OCI-LY3 (cell line): Measurements from ENCODE around the gene GP2.
A peak's percentile ranks its signal among the peaks of the same experiment; 100 is the strongest.

Experiments used
- H2AFZ ChIP-seq: fragments of 200-600, 300-600 bp; shearing (Covaris generic); 2 replicates; pipeline ENCODE4 v1.6.0; 2014; ENCODE audit warnings: antibody characterized with exemption, low read depth, low read length
- H3K27ac ChIP-seq: fragments of 200-600, 300-600 bp; sonication (generic); 2 replicates; pipeline ENCODE4 v1.5.1; 2014; ENCODE audit warnings: mild to moderate bottlenecking, low read length, moderate library complexity, mixed read lengths
- H3K27me3 ChIP-seq: fragments of 200-600, 300-600 bp; sonication (generic); 2 replicates; pipeline ENCODE4 v1.6.1; 2014; ENCODE audit warnings: low read depth, low read length, mixed read lengths
- H3K36me3 ChIP-seq: fragments of 200-600, 300-600 bp; sonication (generic); replicated peaks from 2 replicates; pipeline ENCODE3; 2014; ENCODE audit warnings: low read depth, low read length, mixed read lengths
- H3K4me1 ChIP-seq: fragments of 300-600, 200-600 bp; sonication (generic); 2 replicates; pipeline ENCODE4 v1.6.1; 2014; ENCODE audit warnings: low read length, mixed read lengths
- H3K4me2 ChIP-seq: fragments of 200-600, 300-600 bp; sonication (generic); 2 replicates; pipeline ENCODE4 v1.6.1; 2014; ENCODE audit warnings: low read length, mixed read lengths
- H3K4me3 ChIP-seq: fragments of 300-600, 200-600 bp; sonication (generic); 2 replicates; pipeline ENCODE4 v1.5.1; 2014; ENCODE audit warnings: antibody characterized with exemption, mild to moderate bottlenecking, low read length, moderate library complexity
- H3K79me2 ChIP-seq: fragments of 300-600, 200-600 bp; shearing (Covaris generic); 2 replicates; pipeline ENCODE4 v1.6.1; 2014; ENCODE audit warnings: mild to moderate bottlenecking, low read length, mixed read lengths
- H3K9ac ChIP-seq: fragments of 300-600, 200-600 bp; shearing (Covaris generic); 2 replicates; pipeline ENCODE4 v1.6.0; 2014; ENCODE audit warnings: mild to moderate bottlenecking, low read length, moderate library complexity
- H3K9me3 ChIP-seq: fragments of 200-600, 300-600 bp; shearing (Covaris generic); 2 replicates; pipeline ENCODE4 v1.6.1; 2014; ENCODE audit warnings: low read length, mixed read lengths; ENCODE audit not compliant: insufficient read depth
- H4K20me1 ChIP-seq: fragments of 200-600, 300-600 bp; sonication (generic); 2 replicates; pipeline ENCODE4 v1.6.1; 2016; ENCODE audit warnings: low read length, mixed read lengths; ENCODE audit not compliant: insufficient read depth
- EZH2phosphoT487 ChIP-seq: fragments of 200-600 bp; shearing (Covaris generic); IDR thresholded peaks from 2 replicates; pipeline ENCODE4 v1.6.1; 2018; ENCODE audit warnings: antibody characterized with exemption, mixed run types, low read depth
- TF ChIP-seq, protein P1 (sequence below): fragments of 200-600, 300-600 bp; sonication (generic); IDR thresholded peaks from 2 replicates; pipeline ENCODE4 v1.5.1; 2014; ENCODE audit warnings: antibody characterized with exemption, low read length, low read depth

Gene GP2

DNA sequence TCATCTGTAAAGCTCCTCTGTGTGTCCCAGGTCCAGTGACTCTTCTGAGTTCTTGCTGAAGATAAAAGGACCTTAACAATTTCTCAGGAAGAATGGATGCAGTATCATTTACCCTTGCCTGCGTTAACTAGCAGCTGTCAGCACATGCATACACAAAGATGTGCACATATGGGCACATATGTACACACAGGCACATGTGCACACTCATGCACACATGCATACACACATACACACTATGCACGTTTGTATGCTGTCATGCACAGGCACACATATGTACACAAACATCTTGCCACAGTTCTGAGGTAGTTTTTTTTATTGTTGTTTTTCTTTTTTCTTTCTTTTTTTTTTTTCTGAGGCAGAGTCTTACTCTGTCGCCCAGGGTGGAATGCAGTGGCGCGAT, 24.9 kb downstream of the GP2 start:
- no peak overlapping the region for H3K27ac ChIP-seq
- H3K9me3 ChIP-seq = no peaks in the 10 kb centered on the region
- no peak overlapping the region for H2AFZ ChIP-seq
- H3K27me3 ChIP-seq = peaks cover 58% of the 10 kb centered on the region
- H3K4me2 ChIP-seq = no peak overlapping the region
- no peaks in the 10 kb centered on the region for H4K20me1 ChIP-seq
- TF ChIP-seq, protein P1, sequence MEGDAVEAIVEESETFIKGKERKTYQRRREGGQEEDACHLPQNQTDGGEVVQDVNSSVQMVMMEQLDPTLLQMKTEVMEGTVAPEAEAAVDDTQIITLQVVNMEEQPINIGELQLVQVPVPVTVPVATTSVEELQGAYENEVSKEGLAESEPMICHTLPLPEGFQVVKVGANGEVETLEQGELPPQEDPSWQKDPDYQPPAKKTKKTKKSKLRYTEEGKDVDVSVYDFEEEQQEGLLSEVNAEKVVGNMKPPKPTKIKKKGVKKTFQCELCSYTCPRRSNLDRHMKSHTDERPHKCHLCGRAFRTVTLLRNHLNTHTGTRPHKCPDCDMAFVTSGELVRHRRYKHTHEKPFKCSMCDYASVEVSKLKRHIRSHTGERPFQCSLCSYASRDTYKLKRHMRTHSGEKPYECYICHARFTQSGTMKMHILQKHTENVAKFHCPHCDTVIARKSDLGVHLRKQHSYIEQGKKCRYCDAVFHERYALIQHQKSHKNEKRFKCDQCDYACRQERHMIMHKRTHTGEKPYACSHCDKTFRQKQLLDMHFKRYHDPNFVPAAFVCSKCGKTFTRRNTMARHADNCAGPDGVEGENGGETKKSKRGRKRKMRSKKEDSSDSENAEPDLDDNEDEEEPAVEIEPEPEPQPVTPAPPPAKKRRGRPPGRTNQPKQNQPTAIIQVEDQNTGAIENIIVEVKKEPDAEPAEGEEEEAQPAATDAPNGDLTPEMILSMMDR = no peak
- no peak for TF ChIP-seq EZH2phosphoT487
- no peak overlapping the region for H3K4me3 ChIP-seq
- no peaks in the 10 kb centered on the region for H3K36me3 ChIP-seq
- H3K9ac ChIP-seq = no peak overlapping the region
- H3K4me1 ChIP-seq = peaks cover 11% of the 10 kb centered on the region
- no peaks in the 10 kb centered on the region for H3K79me2 ChIP-seq

DNA sequence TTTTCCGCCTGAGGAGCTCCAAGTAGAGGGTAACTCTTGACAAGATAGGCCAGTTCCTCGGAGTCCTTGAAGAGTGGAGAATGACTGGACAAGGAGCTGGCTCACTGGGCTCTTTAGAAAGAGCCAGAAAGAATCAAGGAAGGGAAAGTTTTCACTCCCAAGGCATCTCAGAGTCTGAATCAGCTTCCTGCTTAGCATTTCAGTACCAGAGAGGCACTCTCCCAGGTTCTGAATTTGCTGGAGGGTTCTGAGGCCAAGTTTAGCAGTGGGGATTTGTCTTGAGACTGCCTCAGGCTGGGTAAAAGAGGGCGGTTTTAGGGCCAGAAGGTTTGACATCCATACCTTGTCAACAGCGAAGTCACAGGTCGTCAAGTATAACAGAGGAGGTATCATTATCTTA, 25.5 kb downstream of the GP2 start:
- TF ChIP-seq EZH2phosphoT487 = no peak
- TF ChIP-seq, protein P1 = no peak
- Histone ChIP-seq H3K27me3 (peaks cover 56% of the 10 kb centered on the region), H3K36me3 (no peaks in the 10 kb centered on the region), H3K27ac (no peak overlapping the region), H4K20me1 (no peaks in the 10 kb centered on the region), H3K9me3 (no peaks in the 10 kb centered on the region), H3K9ac (no peak overlapping the region), H3K4me1 (peaks cover 11% of the 10 kb centered on the region), H3K4me2 (no peak overlapping the region), H2AFZ (no peak overlapping the region), H3K79me2 (no peaks in the 10 kb centered on the region), H3K4me3 (no peak overlapping the region)

DNA sequence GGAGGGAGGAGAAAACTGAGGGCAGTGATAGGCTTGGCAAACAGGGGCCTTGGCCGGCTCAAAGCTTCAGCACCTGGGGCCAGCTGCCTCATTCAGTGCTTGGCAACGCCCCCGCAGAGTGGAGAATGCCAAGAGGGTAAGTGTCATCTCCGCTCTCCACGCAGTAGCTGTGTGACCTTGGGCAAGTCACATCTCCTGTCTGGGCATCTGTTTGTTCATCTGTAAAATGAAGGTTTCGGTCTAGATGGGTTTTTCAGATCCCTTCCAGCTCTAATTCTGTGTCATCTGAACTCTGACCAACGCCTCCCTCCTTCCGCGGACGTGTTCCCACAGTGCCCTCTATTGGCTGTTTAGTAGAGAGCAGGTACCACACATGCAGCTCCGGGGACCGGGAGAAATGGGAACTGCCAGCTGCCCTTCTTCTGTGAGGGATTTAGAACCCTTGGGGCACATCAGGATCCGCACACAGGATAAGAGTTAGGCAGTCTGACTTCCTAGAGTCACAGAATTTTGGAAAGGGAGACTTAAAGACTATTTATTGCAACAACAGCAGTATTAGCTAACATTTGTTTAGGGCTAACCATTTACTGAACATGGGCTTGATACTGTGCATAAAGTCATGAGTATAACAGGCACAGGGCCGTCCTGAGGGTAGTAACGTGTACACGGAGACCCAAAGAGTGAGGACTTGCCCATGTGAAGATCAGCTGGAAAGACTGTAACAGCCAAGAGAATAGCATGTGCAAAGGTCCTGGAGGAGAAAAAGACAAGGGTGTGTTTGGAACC, 26.8 kb downstream of the GP2 start:
- peak overlapping the region; percentile 47 for H3K4me2 ChIP-seq
- H3K36me3 ChIP-seq = no peaks in the 10 kb centered on the region
- no peaks in the 10 kb centered on the region for H4K20me1 ChIP-seq
- H3K4me1 ChIP-seq = peaks cover 11% of the 10 kb centered on the region
- no peak overlapping the region for H3K4me3 ChIP-seq
- no peak overlapping the region for H3K27ac ChIP-seq
- H3K27me3 ChIP-seq = peaks cover 52% of the 10 kb centered on the region
- H2AFZ ChIP-seq = no peak overlapping the region
- H3K9ac ChIP-seq = no peak overlapping the region
- H3K9me3 ChIP-seq = no peaks in the 10 kb centered on the region
- TF ChIP-seq, protein P1 = peak; percentile 92
- no peak for TF ChIP-seq EZH2phosphoT487
- no peaks in the 10 kb centered on the region for H3K79me2 ChIP-seq

DNA sequence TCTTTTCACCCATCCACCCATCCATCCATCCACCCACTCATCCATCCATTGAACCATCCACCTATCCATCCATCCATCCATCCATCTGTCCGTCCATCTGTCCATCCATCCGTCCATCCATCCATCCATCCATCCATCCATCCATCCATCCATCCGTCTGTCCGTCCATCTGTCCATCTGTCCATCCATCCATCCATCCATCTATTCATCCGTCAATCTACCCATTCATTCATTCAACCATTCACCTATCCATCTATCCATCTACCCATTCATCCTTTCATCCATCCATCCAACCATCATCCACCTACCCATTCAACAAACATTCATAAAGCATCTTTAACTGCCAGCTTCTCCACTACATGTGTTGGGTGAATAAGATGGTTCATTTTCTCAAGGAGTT, 28.9 kb downstream of the GP2 start:
- no peak overlapping the region for H3K4me3 ChIP-seq
- no peaks in the 10 kb centered on the region for H3K79me2 ChIP-seq
- no peaks in the 10 kb centered on the region for H4K20me1 ChIP-seq
- TF ChIP-seq, protein P1 = no peak
- TF ChIP-seq EZH2phosphoT487 = no peak
- no peak overlapping the region for H2AFZ ChIP-seq
- no peak overlapping the region for H3K27ac ChIP-seq
- H3K4me2 ChIP-seq = no peak overlapping the region
- H3K27me3 ChIP-seq = peaks cover 50% of the 10 kb centered on the region
- H3K36me3 ChIP-seq = no peaks in the 10 kb centered on the region
- peaks cover 6% of the 10 kb centered on the region for H3K4me1 ChIP-seq
- no peak overlapping the region for H3K9ac ChIP-seq
- no peaks in the 10 kb centered on the region for H3K9me3 ChIP-seq
